H1 (cell line): ENCODE measurements around the gene CD200R1L. TPM values are rescaled to one million over a fixed set of nuclear protein-coding genes. Genes with fewer than 3 reads are reported as not detected.

Experiments used
- CTCF ChIA-PET: fragments of 300-600 bp; sonication (Branson Sonifier 250); formaldehyde crosslinking; loops from one replicate; lab custom pipeline; 2021; ENCODE audit not compliant: partially characterized antibody; lab: Charles Lee
- POLR2A ChIA-PET: fragments of 300-600 bp; sonication (Branson Sonifier 250); formaldehyde crosslinking; loops from one replicate; lab custom pipeline; 2021; ENCODE audit warnings: inconsistent platforms; ENCODE audit not compliant: partially characterized antibody; lab: Charles Lee
- DNase-seq, 2 experiments: peaks; one replicate each; pipeline versions ENCODE4 v3.0.0 to v3.0.0-alpha.2; 2010 to 2022; ENCODE audit warnings: low spot score in 2 of 2, low read depth in 1 of 2, mixed read lengths in 1 of 2
- FAIRE-seq: peaks from 2 replicates; lab custom pipeline; 2011; peaks lifted over from hg19 to GRCh38; lab: Jason Lieb, UNC
- H2AFZ ChIP-seq: 2 replicates; pipeline ENCODE4 v1.8.1; 2012; ENCODE audit warnings: low read length, inconsistent platforms
- H2AK5ac ChIP-seq: 2 replicates; pipeline ENCODE4 v1.6.1; 2013; ENCODE audit warnings: low read depth, low read length
- H2BK120ac ChIP-seq: replicated peaks from 2 replicates; pipeline ENCODE3; 2013; ENCODE audit warnings: low read depth, low read length, inconsistent platforms
- H2BK12ac ChIP-seq: 2 replicates; pipeline ENCODE4 v1.6.1; 2013; ENCODE audit warnings: low read depth, low read length
- H2BK15ac ChIP-seq: 2 replicates; pipeline ENCODE4 v1.6.1; 2013; ENCODE audit warnings: low read length
- H2BK20ac ChIP-seq: 2 replicates; pipeline ENCODE4 v1.6.1; 2013; ENCODE audit warnings: low read length
- H2BK5ac ChIP-seq: 2 replicates; pipeline ENCODE4 v1.6.1; 2013; ENCODE audit warnings: low read depth, low read length
- H3K14ac ChIP-seq: 2 replicates; pipeline ENCODE4 v1.6.1; 2013; ENCODE audit warnings: inconsistent platforms; ENCODE audit not compliant: insufficient read length
- H3K18ac ChIP-seq: 2 replicates; pipeline ENCODE4 v1.6.1; 2013; ENCODE audit warnings: low read length; ENCODE audit errors: extremely low read depth
- H3K23ac ChIP-seq: 2 replicates; pipeline ENCODE4 v1.6.1; 2013; ENCODE audit warnings: inconsistent platforms; ENCODE audit not compliant: insufficient read length
- H3K23me2 ChIP-seq: 2 replicates; pipeline ENCODE4 v1.6.1; 2013; ENCODE audit warnings: low read depth, low read length
- H3K27ac ChIP-seq: 2 replicates; pipeline ENCODE4 v1.6.1; 2011; ENCODE audit warnings: low read depth, low read length, inconsistent platforms
- H3K27me3 ChIP-seq, 4 experiments: replicated peaks in 1 of 4; 1 replicate in 1 of 4; 2 replicates in 3 of 4; pipeline versions ENCODE4 v1.6.1 to v1.8.1; 2011 to 2013; ENCODE audit warnings: low read length in 3 of 4, mild to moderate bottlenecking in 3 of 4, inconsistent platforms in 2 of 4, mixed read lengths in 2 of 4, moderate library complexity in 1 of 4; ENCODE audit not compliant: control insufficient read depth in 3 of 4, insufficient read depth in 3 of 4; ENCODE audit errors: extremely low read depth in 1 of 4
- H3K36me3 ChIP-seq, 4 experiments: 2 replicates each; pipeline versions ENCODE4 v1.6.1 to v1.8.1; 2011 to 2013; ENCODE audit warnings: mild to moderate bottlenecking in 4 of 4, low read length in 3 of 4, moderate library complexity in 2 of 4, control low read depth in 1 of 4, inconsistent platforms in 1 of 4; ENCODE audit not compliant: insufficient read depth in 4 of 4, control insufficient read depth in 2 of 4
- H3K4ac ChIP-seq: replicated peaks from 2 replicates; pipeline ENCODE3; 2013; ENCODE audit warnings: low read length, low read depth, mixed read lengths, inconsistent platforms; ENCODE audit not compliant: insufficient read length
- H3K4me1 ChIP-seq, 4 experiments: replicated peaks in 1 of 4; 1 replicate in 1 of 4; 2 replicates in 3 of 4; pipeline versions ENCODE4 v1.6.1 to v1.8.1; 2011 to 2013; ENCODE audit warnings: low read length in 3 of 4, inconsistent platforms in 2 of 4, mixed read lengths in 1 of 4; ENCODE audit not compliant: insufficient read depth in 4 of 4, control insufficient read depth in 3 of 4
- H3K4me2 ChIP-seq, 2 experiments: 2 replicates each; pipeline versions ENCODE4 v1.6.1 to v1.8.1; 2011 to 2013; ENCODE audit warnings: low read depth in 2 of 2, low read length in 2 of 2, control low read depth in 1 of 2, inconsistent platforms in 1 of 2, mild to moderate bottlenecking in 1 of 2; ENCODE audit not compliant: insufficient read depth in 1 of 2
- H3K4me3 ChIP-seq, 4 experiments: fragments of 200-600, 300-600 bp in 1 of 4; sonication (generic), shearing (Covaris generic), sonication (Bioruptor Twin) in 1 of 4; 2 replicates each; pipeline versions ENCODE4 v1.5.1 to v1.8.1; 2011 to 2016; ENCODE audit warnings: low read length in 4 of 4, low read depth in 3 of 4, control low read depth in 2 of 4, inconsistent platforms in 2 of 4, mild to moderate bottlenecking in 2 of 4, mixed read lengths in 1 of 4, moderate library complexity in 1 of 4; ENCODE audit not compliant: insufficient read depth in 2 of 4; ENCODE audit errors: extremely low read depth in 1 of 4
- H3K56ac ChIP-seq: replicated peaks from 2 replicates; pipeline ENCODE3; 2013; ENCODE audit warnings: low read depth, mild to moderate bottlenecking, mixed read lengths, low read length, inconsistent platforms; ENCODE audit not compliant: insufficient read length
- H3K79me1 ChIP-seq: 2 replicates; pipeline ENCODE4 v1.6.1; 2013; ENCODE audit warnings: low read depth, low read length, control low read depth
- H3K79me2 ChIP-seq, 2 experiments: 2 replicates each; pipeline versions ENCODE4 v1.6.1 to v1.8.1; 2012 to 2013; ENCODE audit warnings: low read length in 2 of 2, mild to moderate bottlenecking in 2 of 2, inconsistent platforms in 1 of 2; ENCODE audit not compliant: insufficient read depth in 2 of 2, control insufficient read depth in 1 of 2
- H3K9ac ChIP-seq, 4 experiments: replicated peaks in 1 of 4; 1 replicate in 1 of 4; 2 replicates in 3 of 4; pipeline versions ENCODE4 v1.6.1 to v1.8.1; 2011 to 2013; ENCODE audit warnings: low read depth in 3 of 4, low read length in 3 of 4, control low read depth in 2 of 4, mild to moderate bottlenecking in 2 of 4, moderate library complexity in 2 of 4, inconsistent platforms in 1 of 4; ENCODE audit errors: extremely low read depth in 1 of 4
- H3K9me3 ChIP-seq, 2 experiments: 2 replicates each; pipeline versions ENCODE4 v1.6.1 to v1.8.1; 2012 to 2013; ENCODE audit warnings: mild to moderate bottlenecking in 2 of 2, moderate library complexity in 2 of 2, control low read depth in 1 of 2, inconsistent platforms in 1 of 2, low read depth in 1 of 2, low read length in 1 of 2, mixed read lengths in 1 of 2; ENCODE audit not compliant: insufficient read depth in 2 of 2
- H4K20me1 ChIP-seq, 2 experiments: replicated peaks in 1 of 2; 2 replicates each; pipeline versions ENCODE3 to v1.8.1; 2011 to 2013; ENCODE audit warnings: inconsistent platforms in 2 of 2, low read length in 2 of 2, mild to moderate bottlenecking in 1 of 2; ENCODE audit not compliant: insufficient read depth in 2 of 2, control insufficient read depth in 1 of 2
- H4K5ac ChIP-seq: 2 replicates; pipeline ENCODE4 v1.6.1; 2013; ENCODE audit warnings: low read length, low read depth, mixed read lengths, inconsistent platforms; ENCODE audit not compliant: insufficient read length
- H4K8ac ChIP-seq: 2 replicates; pipeline ENCODE4 v1.8.0; 2013; ENCODE audit warnings: mild to moderate bottlenecking, moderate library complexity, low read length, inconsistent platforms; ENCODE audit not compliant: insufficient read depth; ENCODE audit errors: extremely low read depth
- H4K91ac ChIP-seq: replicated peaks from 2 replicates; pipeline ENCODE3; 2013; ENCODE audit warnings: low read length, mixed read lengths, inconsistent platforms; ENCODE audit not compliant: insufficient read length
- BACH1 ChIP-seq: IDR thresholded peaks from 2 replicates; pipeline ENCODE4 v1.6.1; 2012; ENCODE audit warnings: low read length, improper control_type of control experiment
- CBX5 ChIP-seq: fragments of 300-800, 300-1000 bp; sonication (generic); IDR thresholded peaks from 2 replicates; pipeline ENCODE4 v1.7.1; 2016; ENCODE audit warnings: antibody characterized with exemption, low read length, low read depth
- CREB1 ChIP-seq: IDR thresholded peaks from 2 replicates; pipeline ENCODE4 v1.6.1; 2012; ENCODE audit warnings: inconsistent platforms
- FOSL1 ChIP-seq: IDR thresholded peaks from 2 replicates; pipeline ENCODE4 v1.6.1; 2011; ENCODE audit warnings: mild to moderate bottlenecking, low read depth, low read length, moderate library complexity; ENCODE audit not compliant: insufficient read depth
- GABPA ChIP-seq: IDR thresholded peaks from 2 replicates; pipeline ENCODE4 v1.6.1; 2011; ENCODE audit warnings: mild to moderate bottlenecking, low read length, moderate library complexity, borderline replicate concordance; ENCODE audit not compliant: insufficient read depth
- GTF2F1 ChIP-seq: IDR thresholded peaks from 2 replicates; pipeline ENCODE4 v1.6.1; 2012; ENCODE audit warnings: low read depth, low read length, improper control_type of control experiment, borderline replicate concordance
- NRF1 ChIP-seq: IDR thresholded peaks from 2 replicates; pipeline ENCODE4 v1.6.1; 2011; ENCODE audit warnings: mild to moderate bottlenecking, low read depth, low read length, improper control_type of control experiment
- RFX5 ChIP-seq: IDR thresholded peaks from 2 replicates; pipeline ENCODE4 v1.6.1; 2011; ENCODE audit warnings: low read depth, low read length, improper control_type of control experiment, borderline replicate concordance
- SIN3A ChIP-seq, 2 experiments: IDR thresholded peaks in 1 of 2; conservative IDR thresholded peaks in 1 of 2; 2 replicates each; pipeline ENCODE4 v1.6.1; 2011 to 2012; ENCODE audit warnings: low read length in 2 of 2, improper control_type of control experiment in 1 of 2, low read depth in 1 of 2, mild to moderate bottlenecking in 1 of 2
- SP1 ChIP-seq: IDR thresholded peaks from 2 replicates; pipeline ENCODE4 v1.6.1; 2011; ENCODE audit warnings: low read depth, low read length
- SP2 ChIP-seq: IDR thresholded peaks from 2 replicates; pipeline ENCODE4 v1.6.1; 2012; ENCODE audit warnings: mild to moderate bottlenecking, low read length, inconsistent platforms
- ZNF274 ChIP-seq: IDR thresholded peaks from 2 replicates; pipeline ENCODE4 v1.7.0; 2012; ENCODE audit warnings: low read length, borderline replicate concordance; ENCODE audit errors: extremely low read depth
- WGBS, 2 experiments: shearing (Covaris generic) in 1 of 2; methylation state at CpG; one replicate each; pipeline versions ENCODE4 v1.1.6 to v1.1.7; 2013 to 2015; ENCODE audit warnings: low lambda C conversion rate in 2 of 2, mixed read lengths in 2 of 2, inconsistent platforms in 1 of 2, low coverage in 1 of 2, missing lambda C conversion rate in 1 of 2; ENCODE audit not compliant: insufficient replicate concordance in 2 of 2, insufficient coverage in 1 of 2, insufficient read length in 1 of 2; ENCODE audit errors: extremely low coverage in 1 of 2, missing lambda C conversion rate in 1 of 2; 5-methylcytosine and 5-hydroxymethylcytosine counted together
- polyA plus RNA-seq, 7 experiments: library from polyadenylated mRNA; depleted of rRNA in 3 of 7; stranded (reverse) in 5 of 7; unstranded in 2 of 7; fragments of >200 nt in 5 of 7; fragments of 200-250 nt in 2 of 7; gene quantifications; 1 replicate in 5 of 7; 2 replicates in 1 of 7; 4 replicates in 1 of 7; pipeline versions ENCODE4 v1.2.1 to v1.2.3, GENCODE V29; 2011 to 2013; ENCODE audit warnings: missing spikeins in 2 of 7, mixed read lengths in 2 of 7
- total RNA-seq: library from RNA; stranded (reverse); fragmentation: NEBNext Ultra II Directional; extraction: Animal tissue kit (Norgen Biotek cat#: 25700); gene quantifications from 2 replicates; pipeline ENCODE4 v1.2.1, GENCODE V29; 2021
- TF ChIP-seq, protein P1 (sequence below): IDR thresholded peaks from 2 replicates; pipeline ENCODE4 v1.6.1; 2012; ENCODE audit warnings: inconsistent platforms

Gene CD200R1L
- total and polyA plus RNA-seq, 2 of the 8 experiments (the other 6 are each of a cell fraction or from before 2014, with no cell fraction given) = not detected

DNA sequence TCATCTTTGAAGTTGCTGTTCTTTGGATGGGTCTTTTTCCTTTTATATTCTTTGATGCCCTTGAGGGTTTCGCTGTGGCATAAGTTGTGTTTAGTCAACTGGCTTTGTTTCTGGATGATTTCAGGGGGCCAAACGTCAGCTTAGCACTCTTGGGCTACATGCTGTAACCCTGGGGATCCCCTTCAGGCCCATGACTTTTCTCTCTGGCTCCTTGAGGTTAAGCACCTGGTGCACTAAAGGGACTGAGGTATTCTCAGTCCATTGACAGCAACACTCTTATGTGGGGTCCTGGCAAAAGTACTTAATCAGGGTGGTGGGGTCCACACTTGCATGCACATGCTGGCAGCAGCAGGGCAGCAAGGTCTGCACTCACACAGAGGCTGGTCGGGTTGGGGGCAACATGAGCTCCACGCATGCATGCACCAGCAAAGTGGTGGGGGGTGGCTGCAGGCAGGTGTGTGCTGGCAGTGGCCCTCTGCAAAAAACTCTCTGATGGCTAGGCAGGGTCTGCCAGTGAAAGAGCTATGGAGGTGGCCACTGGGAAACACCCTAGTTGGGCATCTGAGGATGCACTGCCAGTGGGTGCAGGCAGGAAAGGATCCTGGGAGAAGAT is 38.1 kb upstream of the CD200R1L start:
- POLR2A ChIA-PET = no interaction called here
- no peak overlapping the region for H4K91ac ChIP-seq
- TF ChIP-seq, protein P1, sequence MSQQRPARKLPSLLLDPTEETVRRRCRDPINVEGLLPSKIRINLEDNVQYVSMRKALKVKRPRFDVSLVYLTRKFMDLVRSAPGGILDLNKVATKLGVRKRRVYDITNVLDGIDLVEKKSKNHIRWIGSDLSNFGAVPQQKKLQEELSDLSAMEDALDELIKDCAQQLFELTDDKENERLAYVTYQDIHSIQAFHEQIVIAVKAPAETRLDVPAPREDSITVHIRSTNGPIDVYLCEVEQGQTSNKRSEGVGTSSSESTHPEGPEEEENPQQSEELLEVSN = no peak
- TF ChIP-seq SIN3A (conservative IDR thresholded peaks at IDR 0.05 in 1 of 2, IDR thresholded peaks at IDR 0.05 in 1 of 2; ENCODE audit: low read depth in 1 of 2, low read length in 2 of 2) = no peak
- no peak for TF ChIP-seq SP2
- no peak for TF ChIP-seq FOSL1
- no peak for TF ChIP-seq ZNF274
- no peak for TF ChIP-seq RFX5
- TF ChIP-seq BACH1 = no peak
- TF ChIP-seq GABPA = no peak
- no peak for TF ChIP-seq NRF1
- no peak for TF ChIP-seq CREB1
- no peak for TF ChIP-seq SP1
- no peak for TF ChIP-seq GTF2F1
- TF ChIP-seq CBX5 = no peak

More for the DNA sequence above, 38.1 kb upstream of the CD200R1L start:
- Histone ChIP-seq H2BK20ac (no peak overlapping the region), H2BK5ac (no peak overlapping the region), H3K4me3 (no peak overlapping the region), H3K4me2 (no peak overlapping the region), H3K4me1 (peaks cover 0 to 12% (median 3%) of the 10 kb centered on the region in 4 experiments; a peak in 3 of 7 replicates), H4K20me1 (no peaks in the 10 kb centered on the region), H3K27me3 (no peaks in the 10 kb centered on the region), H3K18ac (no peak overlapping the region), H3K23ac (no peak overlapping the region), H3K79me2 (no peaks in the 10 kb centered on the region), H4K8ac (no peak overlapping the region), H3K27ac (no peak overlapping the region), H2AFZ (no peak overlapping the region), H2BK12ac (no peak overlapping the region), H3K9me3 (no peaks in the 10 kb centered on the region), H3K23me2 (no peaks in the 10 kb centered on the region), H3K9ac (no peak overlapping the region), H3K14ac (no peak overlapping the region), H3K4ac (no peak overlapping the region), H2AK5ac (no peak overlapping the region), H3K79me1 (no peaks in the 10 kb centered on the region), H2BK120ac (no peak overlapping the region), H4K5ac (no peak overlapping the region), H3K36me3 (no peaks in the 10 kb centered on the region), H3K56ac (no peak overlapping the region), H2BK15ac (no peak overlapping the region)
- DNase-seq = no peak
- 88% methylated on average over 4 of the region's 4 CpGs; no CpG with 5 or more reads in 1 of the 2 experiments for WGBS, 2 experiments
- CTCF ChIA-PET = interaction anchor here (0.7 kb wide), 1 partner anchor 202 kb away, joined by 3 read pairs; no protein-coding TSS in a partner anchor
- FAIRE-seq = no peak
